Small intestine (tissue), 7 donors: ENCODE results near the gene MYO1A. TPM values are rescaled to one million over a fixed set of nuclear protein-coding genes. Genes with fewer than 3 reads are reported as not detected.

Experiments
- DNase-seq, 2 donors: peaks; one replicate each; pipeline versions ENCODE4 v3.0.0 to v3.0.0-alpha.2; 2013
- FAIRE-seq: peaks from 2 replicates; lab custom pipeline; 2012; peaks lifted over from hg19 to GRCh38; lab: Jason Lieb, UNC
- H3K27ac ChIP-seq, 3 donors: one replicate each; pipeline ENCODE4 v1.5.1; 2013; ENCODE audit warnings: low read length in 2 of 3, mild to moderate bottlenecking in 2 of 3, control low read depth in 1 of 3, inconsistent platforms in 1 of 3, low read depth in 1 of 3, moderate library complexity in 1 of 3
- H3K27me3 ChIP-seq, 3 donors: one replicate each; pipeline ENCODE4 v1.6.1; 2013; ENCODE audit warnings: low read length in 3 of 3, inconsistent platforms in 1 of 3; ENCODE audit not compliant: control insufficient read depth in 3 of 3, insufficient read depth in 3 of 3
- H3K36me3 ChIP-seq, 3 donors: one replicate each; pipeline ENCODE4 v1.6.1; 2013; ENCODE audit warnings: low read length in 3 of 3, inconsistent platforms in 1 of 3, low read depth in 1 of 3, mild to moderate bottlenecking in 1 of 3, moderate library complexity in 1 of 3; ENCODE audit not compliant: control insufficient read depth in 3 of 3, insufficient read depth in 2 of 3
- H3K4me1 ChIP-seq, 3 donors: one replicate each; pipeline ENCODE4 v1.6.1; 2013; ENCODE audit warnings: low read length in 2 of 3, inconsistent platforms in 1 of 3, low read depth in 1 of 3, mild to moderate bottlenecking in 1 of 3, moderate library complexity in 1 of 3; ENCODE audit not compliant: control insufficient read depth in 3 of 3, insufficient read depth in 2 of 3
- H3K4me3 ChIP-seq, 3 donors: one replicate each; pipeline ENCODE4 v1.5.1; 2013; ENCODE audit warnings: low read length in 3 of 3, control low read depth in 1 of 3, inconsistent platforms in 1 of 3, low read depth in 1 of 3, mild to moderate bottlenecking in 1 of 3, moderate library complexity in 1 of 3
- H3K9me3 ChIP-seq, 2 donors: one replicate each; pipeline ENCODE4 v1.6.1; 2013; ENCODE audit warnings: low read depth in 1 of 2, low read length in 1 of 2; ENCODE audit not compliant: control insufficient read depth in 2 of 2, insufficient read depth in 1 of 2
- WGBS, 3 donors: extraction: QIAGEN DNeasy Blood & Tissue Kit; methylation state at CpG; one replicate each; pipeline ENCODE4 v1.1.7; 2013; 5-methylcytosine and 5-hydroxymethylcytosine counted together
- polyA plus RNA-seq, 4 donors: library from polyadenylated mRNA; stranded (reverse) in 3 of 4; unstranded in 1 of 4; fragments of 200-250 nt in 3 of 4; fragments of 120-200 nt in 1 of 4; gene quantifications; one replicate each; pipeline versions ENCODE4 v1.2.1 to v1.2.3, GENCODE V29; 2013
- donor health status: healthy with polysubstance abuse.
- donor health status: control.
- donor health status: control.
- donor health status: Bipolar disorder and iron deficiency.
- donor health status: healthy.

Gene MYO1A
- polyA plus RNA-seq, 4 donors, result 202 to 971 (median 563) TPM

DNA sequence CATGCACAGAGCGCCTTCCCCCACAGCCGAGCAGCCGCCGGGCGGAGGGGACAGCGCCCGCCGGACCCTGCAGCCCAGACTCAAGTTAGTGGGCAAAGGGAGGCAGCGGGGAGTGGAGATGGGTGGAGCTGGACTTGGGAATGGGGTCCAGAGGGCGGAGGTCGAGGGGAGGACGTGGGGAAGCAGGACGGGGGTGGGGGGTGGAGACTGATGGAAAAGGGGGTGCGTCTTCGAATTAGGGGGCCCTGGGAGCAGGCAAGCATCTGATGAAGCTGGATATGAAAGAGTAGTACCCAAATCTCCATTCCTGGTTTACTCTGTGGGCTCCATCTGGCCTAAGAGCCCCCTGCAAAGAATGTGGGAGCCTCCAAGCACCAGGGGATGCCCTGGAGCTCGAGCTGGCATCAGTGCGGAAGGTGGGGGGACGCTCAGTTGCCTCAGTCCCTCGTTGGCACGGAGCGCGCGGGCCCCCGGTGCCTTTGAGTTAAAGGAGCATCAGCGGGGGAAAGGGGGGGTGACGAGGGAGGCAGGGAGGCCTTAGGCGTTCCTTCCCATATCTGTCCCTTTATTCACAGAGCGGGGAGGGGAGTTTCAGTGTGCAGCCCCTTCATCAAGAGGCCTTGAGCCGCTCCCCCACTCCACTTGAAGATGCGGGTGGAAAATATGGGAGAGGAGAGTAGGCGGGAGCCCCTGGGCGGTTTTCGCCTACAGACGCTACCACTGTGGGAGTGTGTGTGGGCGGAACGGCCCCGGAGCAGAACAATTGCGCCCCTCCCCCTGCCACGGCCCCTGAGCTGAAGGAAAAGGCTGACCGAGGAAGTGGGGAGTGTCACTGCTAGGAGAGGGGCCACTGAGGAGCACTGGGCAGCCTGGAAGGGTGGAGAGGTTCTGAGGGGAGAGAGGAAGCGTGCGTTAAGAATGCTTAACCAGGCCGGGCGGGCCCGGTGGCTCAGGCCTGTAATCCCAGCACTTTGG is 39.6 kb upstream of the MYO1A start:
- H3K27me3 ChIP-seq, result no peaks in the 10 kb centered on the region
- DNase-seq (peak; percentile 58 to 81), FAIRE-seq (no peak)
- no peaks in the 10 kb centered on the region for H3K9me3 ChIP-seq
- H3K36me3 ChIP-seq, result peaks cover 0 to 42% (median 2%) of the 10 kb centered on the region in 3 donors
- peak overlapping the region; percentile 54 to 78 (median 76) for H3K4me3 ChIP-seq
- peaks cover 0 to 31% (median 0%) of the 10 kb centered on the region in 3 donors for H3K4me1 ChIP-seq
- peak overlapping the region; percentile 69 to 91 (median 79) for H3K27ac ChIP-seq
- WGBS, 3 donors, result 1 to 5% (median 3%) methylated on average over 38 to 45 of the region's 45 CpGs

GRCh38 chr12:57088354-57089270 is 38.7 kb upstream of the MYO1A start, which contains the start of gene NAB2:
Gene NAB2 (plus strand): TSS chr12:57089114. CDS start chr12:57089272, 158 bp downstream.
- WGBS, 3 donors, result 0 to 1% (median 0%) methylated on average over 42 to 91 of the region's 91 CpGs
- Histone ChIP-seq H3K27ac (peak within 1 kb of the TSS; percentile 81 to 99 (median 98)), H3K9me3 (no peaks in the 10 kb centered on the region), H3K4me1 (peaks cover 0 to 29% (median 0%) of the 10 kb centered on the region in 3 donors), H3K4me3 (peak within 1 kb of the TSS; percentile 54 to 91 (median 78)), H3K36me3 (peaks cover 0 to 33% (median 2%) of the 10 kb centered on the region in 3 donors), H3K27me3 (no peaks in the 10 kb centered on the region)
- FAIRE-seq, result no peak
- DNase-seq, result peak; percentile 92 to 96

GRCh38 chr12:57087691-57088353 is 37.9 kb upstream of the MYO1A start:
- peaks cover 0 to 25% (median 0%) of the 10 kb centered on the region in 3 donors for H3K4me1 ChIP-seq
- H3K9me3 ChIP-seq, result no peaks in the 10 kb centered on the region
- DNase-seq, result peak; percentile 45 to 87
- H3K27ac ChIP-seq, result peak overlapping the region; percentile 81 to 99 (median 98)
- no peaks in the 10 kb centered on the region for H3K27me3 ChIP-seq
- H3K36me3 ChIP-seq, result peaks cover 0 to 25% (median 2%) of the 10 kb centered on the region in 3 donors
- no peak for FAIRE-seq
- WGBS, 3 donors, result 0 to 1% (median 0%) methylated on average over 31 to 37 of the region's 37 CpGs
- H3K4me3 ChIP-seq, result peak overlapping the region; percentile 53 to 91 (median 54)

GRCh38 chr12:57087010-57087690 is 37.2 kb upstream of the MYO1A start:
- WGBS, 3 donors, result 1% methylated on average over 26 to 52 of the region's 52 CpGs

GRCh38 chr12:57086493-57087009 is 36.6 kb upstream of the MYO1A start:
- no peak for FAIRE-seq
- H3K27ac ChIP-seq, result peak overlapping the region; percentile 58 to 99 (median 98)
- H3K36me3 ChIP-seq, result peaks cover 0 to 12% (median 0%) of the 10 kb centered on the region in 3 donors
- no peaks in the 10 kb centered on the region for H3K27me3 ChIP-seq
- peak overlapping the region; percentile 43 to 91 (median 54) for H3K4me3 ChIP-seq
- 1 to 5% (median 1%) methylated on average over 14 of the region's 14 CpGs for WGBS, 3 donors
- peak in 1 of 2 donors; percentile 81 for DNase-seq
- no peaks in the 10 kb centered on the region for H3K9me3 ChIP-seq
- H3K4me1 ChIP-seq, result peaks cover 0 to 25% (median 0%) of the 10 kb centered on the region in 3 donors

More at GRCh38 chr12:57087010-57087690, 37.2 kb upstream of the MYO1A start:
- Histone ChIP-seq H3K27ac (peak overlapping the region; percentile 81 to 99 (median 98)), H3K4me3 (peak overlapping the region; percentile 53 to 91 (median 54)), H3K36me3 (peaks cover 0 to 18% (median 2%) of the 10 kb centered on the region in 3 donors), H3K27me3 (no peaks in the 10 kb centered on the region), H3K9me3 (no peaks in the 10 kb centered on the region), H3K4me1 (peaks cover 0 to 25% (median 0%) of the 10 kb centered on the region in 3 donors)
- FAIRE-seq, result no peak
- peak; percentile 62 to 88 for DNase-seq

- Histone ChIP-seq H3K27me3 (no peaks in the 10 kb centered on the region), H3K36me3 (peaks cover 0 to 7% (median 0%) of the 10 kb centered on the region in 3 donors), H3K27ac (peak overlapping the region in 2 of 3 donors; percentile 98 to 99), H3K4me3 (peak overlapping the region in 1 of 3 donors; percentile 91), H3K4me1 (peaks cover 0 to 25% (median 0%) of the 10 kb centered on the region in 3 donors), H3K9me3 (no peaks in the 10 kb centered on the region)
- FAIRE-seq (no peak), DNase-seq (peak in 1 of 2 donors; percentile 50)
- 30 to 66% (median 65%) methylated on average over 12 of the region's 12 CpGs for WGBS, 3 donors
Measured at GRCh38 chr12:57085999-57086492, 36.1 kb upstream of the MYO1A start.

GRCh38 chr12:57080855-57081254 is 30.9 kb upstream of the MYO1A start:
- peaks cover 0 to 13% (median 4%) of the 10 kb centered on the region in 3 donors for H3K4me1 ChIP-seq
- no peak overlapping the region for H3K27ac ChIP-seq
- H3K4me3 ChIP-seq, result no peak overlapping the region
- H3K36me3 ChIP-seq, result peaks cover 0 to 7% (median 0%) of the 10 kb centered on the region in 3 donors
- WGBS, 3 donors, result 100% methylated on average over 1 of the region's 1 CpG
- DNase-seq, result no peak
- H3K9me3 ChIP-seq, result no peaks in the 10 kb centered on the region
- no peaks in the 10 kb centered on the region for H3K27me3 ChIP-seq
- no peak for FAIRE-seq
